Sigmoid colon (tissue), 7 donors: ENCODE measurements around the gene BSND. TPM values are rescaled to one million over a fixed set of nuclear protein-coding genes. Genes with fewer than 3 reads are reported as not detected.

ENCODE experiments used
- DNase-seq: peaks from one replicate; pipeline ENCODE4 v3.0.0-alpha.2; 2019
- H3K27ac ChIP-seq, 4 donors: fragments of 200-600 bp; sonication (generic); one replicate each; pipeline ENCODE4 v1.5.1; 2016 to 2019; ENCODE audit warnings: mild to moderate bottlenecking in 1 of 4
- H3K27me3 ChIP-seq, 3 donors: fragments of 200-600 bp; sonication (generic); one replicate each; pipeline ENCODE4 v1.5.1; 2019; ENCODE audit warnings: mild to moderate bottlenecking in 1 of 3
- H3K36me3 ChIP-seq, 4 donors: fragments of 200-600 bp; sonication (generic); one replicate each; pipeline ENCODE4 v1.5.1; 2016 to 2019
- H3K4me1 ChIP-seq, 4 donors: fragments of 200-600 bp; sonication (generic); one replicate each; pipeline ENCODE4 v1.5.1; 2017 to 2019
- H3K4me3 ChIP-seq, 4 donors: fragments of 200-600 bp; sonication (generic); one replicate each; pipeline ENCODE4 v1.5.1; 2017 to 2019; ENCODE audit warnings: mild to moderate bottlenecking in 2 of 4, moderate library complexity in 1 of 4
- H3K9me3 ChIP-seq, 4 donors: fragments of 200-600 bp in 3 of 4; sonication (generic) in 3 of 4; one replicate each; pipeline versions ENCODE4 v1.5.1 to v1.6.1; 2013 to 2019
- EP300 ChIP-seq, 4 donors: sonication (generic); formaldehyde crosslinking; IDR thresholded peaks; one replicate each; pipeline ENCODE4 v1.6.1; 2017; ENCODE audit warnings: antibody characterized with exemption in 4 of 4
- POLR2A ChIP-seq, 2 donors: fragments of 450-650 bp; IDR thresholded peaks; one replicate each; pipeline ENCODE4 v1.6.1; 2016; ENCODE audit warnings: antibody characterized with exemption in 2 of 2, mild to moderate bottlenecking in 2 of 2, moderate library complexity in 2 of 2
- POLR2AphosphoS5 ChIP-seq, 4 donors: sonication (generic); formaldehyde crosslinking; IDR thresholded peaks; one replicate each; pipeline ENCODE4 v1.6.1; 2017; ENCODE audit warnings: antibody characterized with exemption in 4 of 4
- whole genome bisulfite sequencing, 2 donors: extraction: QIAGEN DNeasy Blood & Tissue Kit; methylation state at CpG; one replicate each; pipeline ENCODE4 v1.1.7; 2013; 5-methylcytosine and 5-hydroxymethylcytosine counted together
- intact Hi-C: fragments of 100-400 bp; cut with DNase I; formaldehyde crosslinking; loops from one replicate; pipeline ENCODE4 v1.15.1; 2023
- polyA plus RNA-seq, 3 donors: library from polyadenylated mRNA; stranded (reverse); fragments of 200-250 nt; gene quantifications; one replicate each; pipeline ENCODE4 v1.2.3, GENCODE V29; 2013
- total RNA-seq, 4 donors: library from RNA; depleted of rRNA; stranded (reverse); fragments of >200 nt; gene quantifications; one replicate each; pipeline ENCODE4 v1.1.0, GENCODE V29; 2016
- TF ChIP-seq, protein P1 (sequence below), 4 experiments: fragments of 450-650 bp in 3 of 4; fragments of 200-600 bp in 1 of 4; IDR thresholded peaks; one replicate each; pipeline ENCODE4 v1.5.1; 2016 to 2019; ENCODE audit warnings: antibody characterized with exemption in 4 of 4, mild to moderate bottlenecking in 3 of 4, moderate library complexity in 2 of 4
- donor health status: healthy with polysubstance abuse.
- donor health status: Bipolar disorder and iron deficiency.
- donor health status: healthy.

The BSND gene
- total and polyA plus RNA-seq, 7 donors: not detected

DNA sequence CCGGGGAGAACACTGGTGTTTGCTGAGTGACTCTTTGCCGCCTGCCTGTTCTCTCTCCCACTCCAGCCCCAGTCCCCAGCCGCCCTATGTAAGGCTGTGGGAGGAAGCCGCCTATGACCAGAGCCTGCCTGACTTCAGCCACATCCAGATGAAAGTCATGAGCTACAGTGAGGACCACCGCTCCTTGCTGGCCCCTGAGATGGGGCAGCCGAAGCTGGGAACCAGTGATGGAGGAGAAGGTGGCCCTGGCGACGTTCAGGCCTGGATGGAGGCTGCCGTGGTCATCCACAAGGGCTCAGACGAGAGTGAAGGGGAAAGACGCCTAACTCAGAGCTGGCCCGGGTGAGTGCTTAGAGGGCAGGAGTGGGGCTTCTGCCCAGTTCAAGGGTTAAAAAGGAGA lies 8.2 kb downstream of the BSND start:
- no peaks in the 10 kb centered on the region for H3K27me3 ChIP-seq
- H3K4me3 ChIP-seq: no peak overlapping the region
- DNase-seq: no peak
- no peaks in the 10 kb centered on the region for H3K4me1 ChIP-seq
- H3K9me3 ChIP-seq: no peaks in the 10 kb centered on the region
- TF ChIP-seq EP300 (IDR thresholded peaks at IDR 0.05): no peak
- TF ChIP-seq POLR2A (IDR thresholded peaks at IDR 0.05): no peak
- TF ChIP-seq, protein P1, sequence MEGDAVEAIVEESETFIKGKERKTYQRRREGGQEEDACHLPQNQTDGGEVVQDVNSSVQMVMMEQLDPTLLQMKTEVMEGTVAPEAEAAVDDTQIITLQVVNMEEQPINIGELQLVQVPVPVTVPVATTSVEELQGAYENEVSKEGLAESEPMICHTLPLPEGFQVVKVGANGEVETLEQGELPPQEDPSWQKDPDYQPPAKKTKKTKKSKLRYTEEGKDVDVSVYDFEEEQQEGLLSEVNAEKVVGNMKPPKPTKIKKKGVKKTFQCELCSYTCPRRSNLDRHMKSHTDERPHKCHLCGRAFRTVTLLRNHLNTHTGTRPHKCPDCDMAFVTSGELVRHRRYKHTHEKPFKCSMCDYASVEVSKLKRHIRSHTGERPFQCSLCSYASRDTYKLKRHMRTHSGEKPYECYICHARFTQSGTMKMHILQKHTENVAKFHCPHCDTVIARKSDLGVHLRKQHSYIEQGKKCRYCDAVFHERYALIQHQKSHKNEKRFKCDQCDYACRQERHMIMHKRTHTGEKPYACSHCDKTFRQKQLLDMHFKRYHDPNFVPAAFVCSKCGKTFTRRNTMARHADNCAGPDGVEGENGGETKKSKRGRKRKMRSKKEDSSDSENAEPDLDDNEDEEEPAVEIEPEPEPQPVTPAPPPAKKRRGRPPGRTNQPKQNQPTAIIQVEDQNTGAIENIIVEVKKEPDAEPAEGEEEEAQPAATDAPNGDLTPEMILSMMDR (IDR thresholded peaks at IDR 0.05): no peak
- TF ChIP-seq POLR2AphosphoS5 (IDR thresholded peaks at IDR 0.05): no peak
- H3K27ac ChIP-seq: no peak overlapping the region
- WGBS, 2 donors: 92 to 94% methylated on average over 12 of the region's 12 CpGs
- no peaks in the 10 kb centered on the region for H3K36me3 ChIP-seq
- intact Hi-C loops: no loop called here

DNA sequence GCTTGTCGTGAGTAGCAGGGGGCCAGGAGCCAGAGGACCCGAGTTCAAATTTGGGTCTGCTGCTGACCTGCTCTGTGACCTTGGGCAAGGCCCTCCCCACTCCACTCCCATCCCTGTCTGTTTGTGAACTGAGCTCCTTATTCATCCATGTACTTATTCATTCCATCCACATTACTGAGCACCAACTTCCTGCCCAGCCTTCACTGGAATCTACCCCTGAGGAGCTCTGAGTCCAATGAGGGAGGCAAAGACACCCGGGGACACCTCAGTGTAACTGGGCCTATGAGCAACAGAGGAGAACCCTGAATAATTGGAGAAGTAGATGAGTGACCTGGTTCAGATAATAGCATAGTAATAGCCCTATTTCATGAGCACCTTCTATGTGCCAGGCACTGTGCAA lies 8.9 kb downstream of the BSND start:
- DNase-seq: no peak

DNA sequence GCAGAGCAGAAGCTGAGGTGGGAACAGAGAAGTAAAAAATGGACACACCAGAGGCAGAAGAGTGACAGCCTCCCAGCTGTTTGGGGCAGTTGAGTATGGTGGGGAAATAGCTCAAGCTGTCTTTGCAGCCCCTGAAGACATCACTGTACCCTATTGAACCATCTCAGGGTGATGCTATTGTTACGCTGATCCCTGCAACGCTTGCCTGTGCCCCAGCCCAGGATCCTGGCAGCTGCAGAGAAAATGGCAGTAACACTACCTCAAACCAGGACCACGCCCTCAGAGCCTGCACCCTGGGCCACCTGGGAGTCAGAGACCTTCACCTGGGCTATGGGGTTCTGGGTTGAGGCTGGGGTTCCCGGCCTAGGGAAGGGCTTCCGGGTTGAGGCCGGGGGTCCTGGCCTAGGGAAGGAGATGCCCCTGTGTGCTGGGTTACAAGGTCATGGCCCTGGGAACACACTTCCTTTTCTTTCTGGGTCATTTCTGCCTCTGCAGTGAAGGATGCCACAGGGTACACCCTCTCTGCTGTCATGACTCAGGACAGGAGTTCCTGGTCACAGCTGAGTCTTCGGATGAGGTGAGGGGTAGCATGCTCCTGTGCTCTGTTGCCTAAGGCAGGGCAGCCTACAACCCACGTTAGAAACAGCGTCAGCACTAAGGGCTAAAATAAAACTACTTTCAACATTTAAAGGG lies 11.6 kb downstream of the BSND start:
- TF ChIP-seq, protein P1 (IDR thresholded peaks at IDR 0.05): no peak
- TF ChIP-seq POLR2A (IDR thresholded peaks at IDR 0.05) (no peak), POLR2AphosphoS5 (IDR thresholded peaks at IDR 0.05) (no peak), EP300 (IDR thresholded peaks at IDR 0.05) (no peak)
- 88 to 91% methylated on average over 9 of the region's 9 CpGs for WGBS, 2 donors
- H3K9me3 ChIP-seq: no peaks in the 10 kb centered on the region
- intact Hi-C loops: no loop called here
- no peak overlapping the region for H3K27ac ChIP-seq
- H3K4me3 ChIP-seq: no peak overlapping the region
- H3K36me3 ChIP-seq: no peaks in the 10 kb centered on the region
- no peak for DNase-seq
- H3K27me3 ChIP-seq: peaks cover 0 to 12% (median 0%) of the 10 kb centered on the region in 3 donors
- H3K4me1 ChIP-seq: no peaks in the 10 kb centered on the region

More for the DNA sequence above, 8.9 kb downstream of the BSND start:
- no peaks in the 10 kb centered on the region for H3K9me3 ChIP-seq
- H3K36me3 ChIP-seq: no peaks in the 10 kb centered on the region
- no peaks in the 10 kb centered on the region for H3K27me3 ChIP-seq
- no peak overlapping the region for H3K27ac ChIP-seq
- TF ChIP-seq, protein P1 (IDR thresholded peaks at IDR 0.05): no peak
- TF ChIP-seq POLR2A (IDR thresholded peaks at IDR 0.05): no peak
- TF ChIP-seq EP300 (IDR thresholded peaks at IDR 0.05): no peak
- TF ChIP-seq POLR2AphosphoS5 (IDR thresholded peaks at IDR 0.05): no peak
- 82 to 86% methylated on average over 3 of the region's 3 CpGs for WGBS, 2 donors
- H3K4me1 ChIP-seq: no peaks in the 10 kb centered on the region
- H3K4me3 ChIP-seq: no peak overlapping the region
- intact Hi-C loops: no loop called here

DNA sequence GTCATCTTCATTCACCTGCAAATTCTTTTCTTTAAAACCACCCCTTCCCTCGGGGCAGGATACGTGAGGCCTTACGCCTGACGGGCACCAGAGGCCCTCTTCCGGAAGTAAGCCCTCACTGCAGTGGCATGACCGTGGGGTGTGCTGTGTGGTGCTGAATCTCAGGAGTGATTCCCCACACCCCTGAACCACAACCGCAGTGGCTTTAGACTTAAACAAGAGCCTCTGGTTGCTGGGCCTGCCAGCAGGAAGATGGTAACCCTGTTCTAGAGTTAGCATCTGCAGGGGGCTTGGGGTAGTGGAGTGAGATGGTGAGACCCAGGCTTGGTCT lies 12.1 kb downstream of the BSND start:
- 86 to 92% methylated on average over 7 of the region's 7 CpGs for WGBS, 2 donors
- peaks cover 0 to 12% (median 0%) of the 10 kb centered on the region in 3 donors for H3K27me3 ChIP-seq
- H3K27ac ChIP-seq: no peak overlapping the region
- DNase-seq: no peak
- H3K4me3 ChIP-seq: no peak overlapping the region
- intact Hi-C loops: no loop called here
- no peaks in the 10 kb centered on the region for H3K4me1 ChIP-seq
- H3K9me3 ChIP-seq: no peaks in the 10 kb centered on the region
- no peak for TF ChIP-seq POLR2A (IDR thresholded peaks at IDR 0.05)
- no peak for TF ChIP-seq POLR2AphosphoS5 (IDR thresholded peaks at IDR 0.05)
- no peaks in the 10 kb centered on the region for H3K36me3 ChIP-seq

DNA sequence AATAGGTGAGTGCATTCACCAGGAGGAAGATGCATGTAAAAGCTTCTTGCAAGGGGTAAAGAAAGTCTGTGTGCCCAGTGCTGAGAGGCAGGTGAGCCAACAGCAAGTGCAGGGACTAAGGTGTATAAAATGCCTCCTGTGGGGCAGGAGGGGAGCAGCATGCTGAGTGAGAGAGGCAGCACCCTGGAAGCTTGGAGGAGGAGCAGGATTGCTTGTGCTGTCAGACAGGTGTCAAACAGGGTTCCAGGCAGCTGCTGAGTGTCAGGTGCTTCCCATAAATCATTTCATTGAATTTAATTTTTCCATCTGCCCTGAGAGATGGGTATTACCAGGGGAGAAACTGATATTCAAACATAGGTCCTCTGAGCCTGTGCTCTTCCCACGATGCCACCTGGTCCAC lies 13.9 kb downstream of the BSND start:
- WGBS, 2 donors: 20 to 67% methylated on average over 1 of the region's 1 CpG
- H3K4me3 ChIP-seq: no peak overlapping the region
- no peak for DNase-seq
- H3K4me1 ChIP-seq: no peaks in the 10 kb centered on the region
- H3K27me3 ChIP-seq: peaks cover 0 to 12% (median 0%) of the 10 kb centered on the region in 3 donors
- no peak for TF ChIP-seq POLR2AphosphoS5 (IDR thresholded peaks at IDR 0.05)
- TF ChIP-seq, protein P1 (IDR thresholded peaks at IDR 0.05): no peak
- TF ChIP-seq POLR2A (IDR thresholded peaks at IDR 0.05): no peak
- no peak for TF ChIP-seq EP300 (IDR thresholded peaks at IDR 0.05)
- H3K36me3 ChIP-seq: no peaks in the 10 kb centered on the region
- no peak overlapping the region for H3K27ac ChIP-seq
- intact Hi-C loops: no loop called here
- peaks cover 0 to 2% (median 0%) of the 10 kb centered on the region in 4 donors for H3K9me3 ChIP-seq
